NB4 (cell line): ENCODE measurements around the gene SPON2.

Source experiments
- MAX ChIP-seq: IDR thresholded peaks from 2 replicates; pipeline ENCODE4 v1.6.1; 2011; ENCODE audit warnings: low read depth, low read length
- MYC ChIP-seq: IDR thresholded peaks from 2 replicates; pipeline ENCODE4 v1.6.1; 2011; ENCODE audit warnings: low read depth, low read length
- POLR2A ChIP-seq: IDR thresholded peaks from 2 replicates; pipeline ENCODE4 v1.6.1; 2011; ENCODE audit warnings: mild to moderate bottlenecking; ENCODE audit not compliant: insufficient read length; ENCODE audit errors: extremely low read depth
- TF ChIP-seq, protein P1 (sequence below): IDR thresholded peaks from one replicate; pipeline ENCODE4 v1.5.1; 2012; ENCODE audit warnings: low read depth, low read length

DNA sequence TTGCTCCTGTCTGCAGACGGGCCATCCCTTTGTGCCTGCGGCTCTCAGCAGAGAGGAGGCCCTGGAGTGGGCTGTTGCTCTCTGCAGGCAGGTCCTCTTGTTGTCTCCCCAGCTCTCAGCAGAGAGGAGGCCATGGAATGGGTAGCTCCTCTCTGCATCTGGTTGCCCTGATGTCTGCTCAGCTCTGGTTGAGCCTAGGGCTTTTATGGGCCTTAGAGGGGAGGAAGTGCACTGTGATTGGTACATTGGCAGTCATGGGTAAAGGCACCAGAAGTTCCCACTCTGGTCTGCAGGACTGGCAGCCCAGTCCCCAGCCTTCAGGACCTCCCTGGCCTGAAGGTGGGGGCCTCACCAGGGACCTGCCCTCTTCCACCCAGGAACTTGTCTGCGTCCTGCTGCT lies 21.5 kb downstream of the SPON2 start:
- TF ChIP-seq, protein P1, sequence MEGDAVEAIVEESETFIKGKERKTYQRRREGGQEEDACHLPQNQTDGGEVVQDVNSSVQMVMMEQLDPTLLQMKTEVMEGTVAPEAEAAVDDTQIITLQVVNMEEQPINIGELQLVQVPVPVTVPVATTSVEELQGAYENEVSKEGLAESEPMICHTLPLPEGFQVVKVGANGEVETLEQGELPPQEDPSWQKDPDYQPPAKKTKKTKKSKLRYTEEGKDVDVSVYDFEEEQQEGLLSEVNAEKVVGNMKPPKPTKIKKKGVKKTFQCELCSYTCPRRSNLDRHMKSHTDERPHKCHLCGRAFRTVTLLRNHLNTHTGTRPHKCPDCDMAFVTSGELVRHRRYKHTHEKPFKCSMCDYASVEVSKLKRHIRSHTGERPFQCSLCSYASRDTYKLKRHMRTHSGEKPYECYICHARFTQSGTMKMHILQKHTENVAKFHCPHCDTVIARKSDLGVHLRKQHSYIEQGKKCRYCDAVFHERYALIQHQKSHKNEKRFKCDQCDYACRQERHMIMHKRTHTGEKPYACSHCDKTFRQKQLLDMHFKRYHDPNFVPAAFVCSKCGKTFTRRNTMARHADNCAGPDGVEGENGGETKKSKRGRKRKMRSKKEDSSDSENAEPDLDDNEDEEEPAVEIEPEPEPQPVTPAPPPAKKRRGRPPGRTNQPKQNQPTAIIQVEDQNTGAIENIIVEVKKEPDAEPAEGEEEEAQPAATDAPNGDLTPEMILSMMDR, result no peak
- no peak for TF ChIP-seq MYC
- TF ChIP-seq POLR2A, result no peak
- TF ChIP-seq MAX, result no peak
